Activated T-helper 1 cell treated with anti-CD3 and anti-CD28 coated beads, Interleukin-12 subunit alpha, Interleukin-12 subunit beta, Interleukin-2, Interleukin-4 antibody, amounts not matched to agents 30 ng/mL and 10 ng/mL and 1 ng/mL, durations not matched to agents 14 hours and 24 hours and 36 hours (primary cell): ENCODE measurements around the gene PDCD1. TPM values are rescaled to one million over a fixed set of nuclear protein-coding genes. Genes with fewer than 3 reads are reported as not detected.

Experiments used
- total RNA-seq: library from RNA; stranded (reverse); gene quantifications from 2 replicates; pipeline ENCODE4 v1.2.3, GENCODE V29; 2022

PDCD1 gene
- total RNA-seq, 1 donor from 2014 or later: 67.8 TPM

Other genes with a start within 250 kb of the PDCD1 start
- 53.1 and 58.5 TPM in 2 replicates for gene THAP4, start 221.7 kb downstream of the PDCD1 start, total RNA-seq
- gene ATG4B, start 221.2 kb downstream of the PDCD1 start, total RNA-seq: 116 and 126 TPM in 2 replicates
- gene DTYMK, start 172.1 kb downstream of the PDCD1 start, total RNA-seq: 102 and 106 TPM in 2 replicates
- 50.1 and 57.5 TPM in 2 replicates for gene ING5, start 156.9 kb downstream of the PDCD1 start, total RNA-seq
- 27.1 and 28.7 TPM in 2 replicates for gene D2HGDH, start 124.3 kb downstream of the PDCD1 start, total RNA-seq
- 0.51 and 0.60 TPM in 2 replicates for gene GAL3ST2, start 82.1 kb downstream of the PDCD1 start, total RNA-seq
- gene NEU4, start 49.7 kb downstream of the PDCD1 start, total RNA-seq: 0.61 and 0.80 TPM in 2 replicates
- gene RTP5, start 10.8 kb upstream of the PDCD1 start, total RNA-seq: not detected in 2 replicates